ENCODE data around the gene CRY2. TPM values are rescaled to one million over a fixed set of nuclear protein-coding genes. Genes with fewer than 3 reads are reported as not detected.
"Not testable (repeated sequence)": the region's sequence is repeated elsewhere in the genome, so short reads cannot be mapped to it uniquely, and the experiment has no call there.

Gene CRY2
- total RNA-seq, 2 experiments from 2014 or later, result 25.6 to 26.3 TPM

DNA sequence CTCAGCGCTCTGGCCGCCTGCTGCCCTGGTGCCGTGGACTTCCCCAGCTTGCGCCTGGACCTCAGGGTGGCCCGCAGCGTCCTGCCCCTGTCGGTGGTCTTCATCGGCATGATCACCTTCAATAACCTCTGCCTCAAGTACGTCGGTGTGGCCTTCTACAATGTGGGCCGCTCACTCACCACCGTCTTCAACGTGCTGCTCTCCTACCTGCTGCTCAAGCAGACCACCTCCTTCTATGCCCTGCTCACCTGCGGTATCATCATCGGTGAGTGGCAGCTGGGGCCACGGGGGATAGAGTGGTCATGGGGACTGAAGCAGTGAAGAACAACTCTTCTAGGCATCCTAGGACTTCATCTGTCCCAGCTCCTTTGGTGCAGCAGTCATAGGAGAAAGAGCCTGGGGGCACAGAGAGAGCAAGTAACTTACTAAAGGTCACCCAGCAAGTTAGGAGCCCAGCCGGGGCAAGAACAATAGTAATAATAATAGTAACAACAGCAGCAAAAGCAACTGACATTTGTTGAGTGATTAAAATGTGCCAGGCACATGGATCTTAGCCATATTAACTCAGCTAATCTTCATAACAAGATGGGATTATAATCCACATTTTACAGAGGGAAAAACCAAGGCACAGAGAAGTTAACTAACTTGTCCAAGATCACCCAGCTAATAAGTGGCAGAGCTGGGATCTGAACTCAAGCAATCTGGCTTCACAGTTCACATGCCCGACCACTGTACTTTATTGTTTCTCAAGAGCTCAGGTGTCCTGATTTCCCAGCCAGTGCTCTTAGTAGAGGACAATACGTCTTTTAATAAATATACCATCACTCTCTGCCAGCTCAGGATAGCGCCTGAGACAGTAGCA lies 41.0 kb upstream of the CRY2 start:
- no peak for DNase-seq
- CTCF ChIA-PET, result interaction anchor here (0.6 to 1.6 kb wide), 2 partner anchors 11 to 492 kb away, joined by 3 to 9 read pairs; no protein-coding TSS in a partner anchor
- peaks cover 18% of the 10 kb centered on the region for H3K36me3 Mint-ChIP-seq (ENCODE audit: low read depth)
- no peaks in the 10 kb centered on the region for H3K9me3 Mint-ChIP-seq
- POLR2A ChIA-PET, result interaction anchor here (1.6 kb wide), 1 partner anchor 40 kb away, joined by 8 read pairs; the partner anchor contains the start of gene CRY2
- peak overlapping the region; percentile 88 for H3K4me3 Mint-ChIP-seq
- H3K27me3 Mint-ChIP-seq, result no peaks in the 10 kb centered on the region
- H3K27ac Mint-ChIP-seq, result peak overlapping the region; percentile 21
- peaks cover 57% of the 10 kb centered on the region for H3K4me1 Mint-ChIP-seq

DNA sequence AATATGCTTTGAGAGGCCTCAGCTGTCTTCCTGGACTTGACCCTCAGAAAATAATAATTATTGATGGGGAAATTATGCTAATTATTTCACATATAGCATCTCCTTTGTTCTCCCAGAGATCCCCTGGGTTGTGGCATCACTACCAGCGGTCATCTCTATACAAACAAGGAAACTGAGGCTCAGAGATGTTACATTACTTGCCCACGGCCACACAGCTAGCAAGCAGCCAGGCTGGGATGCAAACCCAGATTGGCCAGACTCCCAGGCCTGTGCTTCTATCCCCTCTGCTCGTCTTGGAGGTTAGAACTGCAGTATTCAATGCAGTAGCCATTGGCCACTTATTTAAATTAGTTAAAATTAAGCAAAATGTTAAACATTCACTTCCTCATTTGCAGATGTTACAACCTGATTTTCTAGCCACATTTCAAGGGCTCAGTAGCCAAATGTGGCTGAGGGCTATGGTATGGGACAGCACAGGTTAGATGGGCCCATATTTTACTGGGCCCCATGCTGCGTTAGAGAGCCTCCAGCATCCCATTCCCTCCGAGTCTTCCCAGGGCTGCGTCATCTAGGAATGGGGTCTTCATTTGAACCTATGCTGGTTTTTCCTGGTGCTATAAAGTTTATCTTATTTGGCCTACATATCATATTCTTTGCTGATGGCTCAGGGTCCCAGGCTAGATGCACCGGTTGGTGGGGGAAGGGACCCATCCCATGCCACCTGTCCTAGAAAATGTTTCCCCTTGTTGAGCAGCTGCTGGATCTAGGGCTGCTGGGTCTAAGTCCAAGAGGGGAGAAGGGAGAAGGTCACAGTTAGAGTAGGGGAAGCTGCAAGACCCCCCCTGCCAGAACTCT lies 40.1 kb upstream of the CRY2 start:
- Mint-ChIP-seq H3K9me3 (no peaks in the 10 kb centered on the region), H3K27ac (no peak overlapping the region), H3K4me1 (peaks cover 53% of the 10 kb centered on the region), H3K4me3 (peak overlapping the region; percentile 25), H3K27me3 (no peaks in the 10 kb centered on the region), H3K36me3 (ENCODE audit: low read depth) (peaks cover 26% of the 10 kb centered on the region)
- DNase-seq, result no peak
- ChIA-PET CTCF (interaction anchor here (0.6 to 1.6 kb wide), 2 partner anchors 10 to 493 kb away, joined by 3 to 9 read pairs; no protein-coding TSS in a partner anchor), POLR2A (no interaction called here)

DNA sequence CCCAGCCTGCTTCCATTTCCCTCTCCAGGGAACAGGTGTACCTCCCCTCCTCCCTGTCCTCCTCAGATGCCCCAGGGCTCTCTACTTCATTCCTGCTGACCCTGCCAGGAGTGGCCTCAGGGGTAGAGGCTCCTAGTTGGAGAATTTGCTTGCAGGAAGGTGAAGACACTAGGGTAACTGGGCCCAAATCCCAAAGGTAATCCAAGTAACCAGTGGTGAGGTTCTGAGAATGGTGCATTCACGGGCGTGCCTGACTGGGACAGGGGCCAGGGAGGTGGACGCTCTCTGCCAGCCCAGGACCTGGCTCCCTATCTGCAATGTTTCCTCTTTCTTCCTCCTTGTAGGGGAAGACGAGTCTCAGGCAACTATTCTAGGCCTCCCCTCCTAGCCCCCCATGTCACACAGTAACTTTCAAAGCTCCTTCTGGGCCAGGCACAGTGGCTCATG lies 39.5 kb upstream of the CRY2 start:
- Mint-ChIP-seq H3K9me3 (no peaks in the 10 kb centered on the region), H3K36me3 (ENCODE audit: low read depth) (peaks cover 27% of the 10 kb centered on the region), H3K4me1 (peaks cover 47% of the 10 kb centered on the region), H3K27ac (no peak overlapping the region), H3K27me3 (no peaks in the 10 kb centered on the region), H3K4me3 (peak overlapping the region; percentile 25)
- ChIA-PET CTCF (no interaction called here), POLR2A (no interaction called here)
- no peak for DNase-seq

DNA sequence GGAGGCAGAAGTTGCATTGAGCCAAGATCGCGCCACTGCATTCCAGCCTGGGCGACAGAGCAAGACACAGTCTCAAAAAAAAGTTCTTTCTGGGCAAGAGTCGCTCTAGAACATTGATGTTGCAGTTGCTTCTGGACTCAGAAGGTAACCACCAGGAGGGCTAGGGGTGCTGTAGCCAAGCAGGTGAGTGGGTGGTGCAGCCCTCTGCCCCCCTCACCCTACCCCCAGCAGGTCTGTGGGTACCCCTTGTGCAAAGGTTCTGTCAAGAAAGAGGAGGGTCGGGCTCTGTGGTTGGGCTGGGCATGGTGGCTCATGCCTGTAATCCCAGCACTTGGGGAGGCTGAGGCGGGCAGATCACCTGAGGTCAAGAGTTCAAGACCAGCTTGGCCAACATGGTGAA lies 38.8 kb upstream of the CRY2 start:
- H3K4me1 Mint-ChIP-seq, result peaks cover 48% of the 10 kb centered on the region
- DNase-seq, POLR2A ChIA-PET, H3K4me3 Mint-ChIP-seq, H3K27me3 Mint-ChIP-seq, H3K9me3 Mint-ChIP-seq, H3K27ac Mint-ChIP-seq: not testable (repeated sequence)
- CTCF ChIA-PET, result interaction anchor here (1.2 kb wide), 1 partner anchor 15 kb away, joined by 3 read pairs; no protein-coding TSS in a partner anchor
- H3K36me3 Mint-ChIP-seq (ENCODE audit: low read depth), result peaks cover 27% of the 10 kb centered on the region

DNA sequence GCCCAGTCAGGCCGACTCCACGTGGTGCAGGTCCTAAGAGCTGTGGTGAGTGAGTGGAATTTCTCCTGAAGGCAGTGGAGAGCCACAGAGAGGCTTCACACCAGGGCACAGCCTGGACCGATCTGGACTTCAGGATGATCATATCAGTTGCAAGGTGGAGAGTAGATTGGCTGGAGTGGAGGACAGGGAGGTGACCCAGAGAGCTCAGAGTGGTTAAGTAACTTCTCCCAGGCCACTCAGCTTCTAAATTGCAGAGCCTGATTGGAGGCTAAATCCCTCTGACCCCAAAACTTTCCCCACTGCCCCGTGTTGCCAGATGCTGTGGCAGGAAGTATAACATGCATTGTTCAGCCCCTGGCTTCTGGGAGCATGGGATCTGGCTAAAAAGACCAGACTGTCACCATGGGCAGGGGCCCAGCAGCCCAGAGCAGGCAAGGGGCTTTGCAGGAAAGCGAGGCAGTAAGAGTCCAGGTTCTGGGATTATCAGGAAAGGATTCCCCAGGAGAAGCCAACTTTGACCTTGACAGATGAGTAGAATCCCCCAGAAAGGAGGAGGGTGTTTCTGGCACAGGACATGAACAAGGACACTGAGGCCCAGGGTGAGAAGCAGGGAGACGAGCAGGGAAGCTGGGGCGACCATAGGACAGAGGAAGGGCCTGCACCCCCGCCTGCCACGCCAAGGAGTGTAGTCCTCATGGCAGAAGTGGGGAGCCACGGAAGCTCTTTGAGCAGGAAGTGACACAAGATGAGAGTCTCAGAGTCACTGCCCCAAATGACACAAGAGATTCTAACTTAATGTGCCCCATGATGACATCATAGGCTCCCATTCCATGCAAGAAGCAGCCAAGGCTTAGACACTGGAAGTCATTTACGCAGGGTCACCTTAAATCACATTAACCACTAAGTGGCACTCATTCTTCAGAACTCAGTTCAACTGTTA lies 37.5 kb upstream of the CRY2 start:
- Mint-ChIP-seq H3K9me3 (no peaks in the 10 kb centered on the region), H3K27ac (peak overlapping the region; percentile 68), H3K36me3 (ENCODE audit: low read depth) (peaks cover 27% of the 10 kb centered on the region), H3K4me3 (no peak overlapping the region), H3K27me3 (no peaks in the 10 kb centered on the region), H3K4me1 (peaks cover 45% of the 10 kb centered on the region)
- CTCF ChIA-PET, result interaction anchor here (1.1 to 1.2 kb wide), 2 partner anchors 8 to 14 kb away, joined by 3 read pairs; no protein-coding TSS in a partner anchor
- no peak for DNase-seq
- POLR2A ChIA-PET, result no interaction called here

DNA sequence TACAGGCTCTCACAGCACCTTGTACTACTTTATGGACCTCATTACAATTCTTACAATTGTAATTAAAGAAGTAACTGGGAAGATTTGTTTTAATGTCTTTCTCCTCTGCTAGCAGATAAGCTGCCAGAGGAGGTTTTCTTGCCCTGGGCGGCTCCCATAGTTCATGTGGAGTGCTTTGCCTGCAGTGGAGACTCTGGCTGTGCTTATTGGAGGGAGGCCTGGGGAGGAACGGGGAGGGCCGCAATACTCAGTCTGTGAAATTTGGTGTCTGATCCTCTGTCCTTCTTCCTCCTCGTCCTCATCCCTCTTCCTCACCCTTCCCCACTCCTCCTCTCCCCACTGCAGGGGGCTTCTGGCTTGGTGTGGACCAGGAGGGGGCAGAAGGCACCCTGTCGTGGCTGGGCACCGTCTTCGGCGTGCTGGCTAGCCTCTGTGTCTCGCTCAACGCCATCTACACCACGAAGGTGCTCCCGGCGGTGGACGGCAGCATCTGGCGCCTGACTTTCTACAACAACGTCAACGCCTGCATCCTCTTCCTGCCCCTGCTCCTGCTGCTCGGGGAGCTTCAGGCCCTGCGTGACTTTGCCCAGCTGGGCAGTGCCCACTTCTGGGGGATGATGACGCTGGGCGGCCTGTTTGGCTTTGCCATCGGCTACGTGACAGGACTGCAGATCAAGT lies 36.7 kb upstream of the CRY2 start:
- DNase-seq, result no peak
- Mint-ChIP-seq H3K9me3 (no peaks in the 10 kb centered on the region), H3K4me1 (peaks cover 45% of the 10 kb centered on the region), H3K4me3 (no peak overlapping the region), H3K27me3 (no peaks in the 10 kb centered on the region), H3K27ac (no peak overlapping the region), H3K36me3 (ENCODE audit: low read depth) (peaks cover 27% of the 10 kb centered on the region)
- ChIA-PET CTCF (interaction anchor here (0.6 kb wide), 1 partner anchor 458 kb away, joined by 3 read pairs; no protein-coding TSS in a partner anchor), POLR2A (no interaction called here)

DNA sequence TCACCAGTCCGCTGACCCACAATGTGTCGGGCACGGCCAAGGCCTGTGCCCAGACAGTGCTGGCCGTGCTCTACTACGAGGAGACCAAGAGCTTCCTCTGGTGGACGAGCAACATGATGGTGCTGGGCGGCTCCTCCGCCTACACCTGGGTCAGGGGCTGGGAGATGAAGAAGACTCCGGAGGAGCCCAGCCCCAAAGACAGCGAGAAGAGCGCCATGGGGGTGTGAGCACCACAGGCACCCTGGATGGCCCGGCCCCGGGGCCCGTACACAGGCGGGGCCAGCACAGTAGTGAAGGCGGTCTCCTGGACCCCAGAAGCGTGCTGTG lies 36.2 kb upstream of the CRY2 start:
- Mint-ChIP-seq H3K27ac (no peak overlapping the region), H3K27me3 (no peaks in the 10 kb centered on the region), H3K9me3 (no peaks in the 10 kb centered on the region), H3K4me1 (peaks cover 43% of the 10 kb centered on the region), H3K4me3 (no peak overlapping the region), H3K36me3 (ENCODE audit: low read depth) (peaks cover 24% of the 10 kb centered on the region)
- CTCF ChIA-PET, result no interaction called here
- POLR2A ChIA-PET, result no interaction called here
- no peak for DNase-seq

DNA sequence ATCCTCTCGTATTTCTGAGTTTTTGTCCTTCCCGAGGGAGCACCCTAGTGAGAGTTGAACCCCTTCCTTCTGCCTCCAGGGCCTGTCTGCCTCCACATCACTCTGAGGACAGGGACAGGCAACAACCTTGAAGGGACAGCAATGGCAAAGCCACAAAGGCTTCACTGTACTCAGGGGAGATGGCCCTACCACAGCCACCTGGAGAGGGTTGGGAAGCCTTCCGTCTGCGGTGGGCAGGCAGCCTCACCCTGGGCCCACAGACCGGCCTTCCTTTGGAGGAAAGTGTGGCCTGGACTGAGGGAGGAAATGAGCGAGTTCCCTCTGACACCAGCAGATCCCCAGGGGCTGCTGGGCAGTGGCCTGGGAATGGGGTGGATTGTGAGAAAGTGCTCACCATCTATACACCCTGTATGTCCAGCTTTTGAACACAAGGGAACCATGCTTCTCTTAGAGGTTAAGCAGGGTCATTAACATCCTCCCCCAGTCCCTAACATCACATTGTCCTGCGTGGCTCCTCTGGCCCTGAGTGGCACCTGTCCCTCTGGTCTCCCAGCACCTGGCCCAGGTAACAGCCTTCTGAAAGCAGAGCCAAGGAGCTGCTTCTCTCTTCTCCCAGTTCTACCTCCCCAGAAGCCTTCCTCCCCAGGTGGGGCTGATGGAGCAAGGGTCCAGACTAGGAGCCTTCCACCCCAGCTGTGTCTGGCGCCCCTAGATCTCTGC lies 35.5 kb upstream of the CRY2 start:
- no peak for DNase-seq
- Mint-ChIP-seq H3K4me3 (no peak overlapping the region), H3K27me3 (no peaks in the 10 kb centered on the region), H3K27ac (no peak overlapping the region), H3K9me3 (no peaks in the 10 kb centered on the region), H3K36me3 (ENCODE audit: low read depth) (peaks cover 19% of the 10 kb centered on the region), H3K4me1 (peaks cover 36% of the 10 kb centered on the region)
- ChIA-PET POLR2A (no interaction called here), CTCF (no interaction called here)

DNA sequence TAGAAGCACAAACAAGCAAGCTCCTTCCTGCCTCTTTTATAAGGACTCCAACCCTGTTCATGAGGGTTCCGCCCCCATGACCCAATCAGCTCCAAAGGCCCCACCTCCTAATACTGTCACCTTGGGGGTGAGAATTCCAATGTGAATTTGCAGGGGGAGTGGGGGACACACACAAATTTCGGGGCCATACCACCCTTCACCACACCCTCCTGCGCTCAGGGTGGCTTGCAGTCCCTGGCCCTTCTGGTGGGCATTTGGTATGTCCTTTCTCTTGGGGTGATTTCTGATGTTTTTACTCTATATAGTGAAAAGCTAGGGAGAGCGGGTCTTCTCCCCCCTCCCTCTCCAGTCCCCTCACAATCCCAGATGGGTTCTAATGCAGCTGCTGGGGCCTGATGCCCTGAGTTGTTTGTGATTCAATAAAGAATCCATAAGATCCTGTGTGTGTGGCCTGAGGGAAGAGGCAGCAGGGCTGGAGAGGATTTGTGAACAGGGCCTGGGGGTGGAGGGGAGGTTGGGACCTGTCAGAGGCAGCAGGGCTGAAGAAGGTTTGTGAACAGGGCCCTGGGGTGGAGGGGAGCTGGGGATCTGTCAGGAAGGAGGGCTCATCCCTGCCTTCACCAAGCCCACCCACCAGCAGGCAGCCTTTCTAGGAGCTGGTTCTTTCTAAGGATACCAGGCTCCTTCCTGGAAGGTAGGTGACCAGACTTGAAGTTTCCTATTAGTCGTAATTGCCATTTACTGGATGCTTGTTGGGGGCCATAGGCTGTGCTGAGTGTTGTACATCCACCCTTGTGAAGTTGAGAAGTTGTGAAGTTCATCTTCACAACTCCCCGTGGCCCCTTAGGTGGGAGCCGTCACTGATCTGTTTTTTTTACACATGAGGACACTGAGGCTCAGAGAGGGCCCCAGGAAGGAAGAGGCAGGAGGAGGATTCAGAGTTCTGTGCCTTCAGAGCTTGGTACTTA lies 34.4 kb upstream of the CRY2 start:
- H3K27me3 Mint-ChIP-seq, result no peaks in the 10 kb centered on the region
- CTCF ChIA-PET, result no interaction called here
- H3K36me3 Mint-ChIP-seq (ENCODE audit: low read depth), result peaks cover 16% of the 10 kb centered on the region
- peaks cover 26% of the 10 kb centered on the region for H3K4me1 Mint-ChIP-seq
- peak overlapping the region; percentile 54 for H3K27ac Mint-ChIP-seq
- no peak for DNase-seq
- no peaks in the 10 kb centered on the region for H3K9me3 Mint-ChIP-seq
- no peak overlapping the region for H3K4me3 Mint-ChIP-seq
- POLR2A ChIA-PET, result no interaction called here

DNA sequence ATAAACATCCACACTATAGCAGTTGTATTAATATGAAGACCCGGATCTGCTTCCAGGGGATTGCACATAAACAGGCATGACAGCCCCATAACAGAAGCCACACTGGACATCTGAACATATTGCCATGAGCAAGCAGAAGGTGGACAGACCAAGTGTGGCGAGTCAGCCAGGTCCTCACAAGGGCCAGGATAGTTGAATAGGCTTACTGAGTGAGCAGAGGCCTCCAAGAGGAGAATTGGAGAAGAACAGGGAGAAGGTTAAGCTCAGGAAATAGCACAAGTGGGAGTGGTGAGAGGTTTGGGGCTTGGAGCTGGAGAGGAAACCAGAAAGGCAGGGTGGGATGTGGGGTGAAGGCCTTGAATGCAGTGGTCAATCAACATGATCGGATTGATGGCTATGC lies 31.5 kb upstream of the CRY2 start:
- Mint-ChIP-seq H3K4me3 (no peak overlapping the region), H3K9me3 (no peaks in the 10 kb centered on the region), H3K27ac (no peak overlapping the region), H3K36me3 (ENCODE audit: low read depth) (peaks cover 12% of the 10 kb centered on the region), H3K4me1 (peaks cover 3% of the 10 kb centered on the region), H3K27me3 (no peaks in the 10 kb centered on the region)
- DNase-seq, result no peak
- ChIA-PET CTCF (interaction anchor here (1.6 to 3.8 kb wide), 2 partner anchors 10 to 19 kb away, joined by 5 to 9 read pairs; no protein-coding TSS in a partner anchor), POLR2A (no interaction called here)

DNA sequence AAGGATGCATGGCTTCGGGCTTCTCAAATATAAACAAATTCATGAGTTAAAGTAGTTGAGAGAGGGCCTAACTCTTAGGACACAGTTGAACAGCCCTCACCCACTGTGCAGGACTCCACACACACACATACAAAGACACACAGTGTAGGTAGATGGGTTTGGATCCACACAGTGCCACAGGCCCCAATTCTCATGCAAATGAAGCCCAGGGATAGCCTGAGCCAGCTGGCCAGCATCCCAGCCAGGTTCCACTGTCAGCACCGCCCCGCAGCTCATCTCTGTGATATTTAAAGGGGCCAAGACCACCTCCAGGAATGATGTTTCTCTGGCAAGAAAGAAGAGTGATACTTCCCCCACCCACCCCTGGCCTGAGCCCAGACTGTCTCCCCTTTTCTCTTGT lies 30.7 kb upstream of the CRY2 start:
- no peaks in the 10 kb centered on the region for H3K27me3 Mint-ChIP-seq
- H3K27ac Mint-ChIP-seq, result no peak overlapping the region
- POLR2A ChIA-PET, result no interaction called here
- no peaks in the 10 kb centered on the region for H3K9me3 Mint-ChIP-seq
- H3K4me3 Mint-ChIP-seq, result no peak overlapping the region
- CTCF ChIA-PET, result interaction anchor here (1.4 to 3.8 kb wide), 4 partner anchors 10 to 26 kb away, joined by 3 to 9 read pairs (median 4); no protein-coding TSS in a partner anchor
- peaks cover 5% of the 10 kb centered on the region for H3K36me3 Mint-ChIP-seq (ENCODE audit: low read depth)
- no peak for DNase-seq
- H3K4me1 Mint-ChIP-seq, result peaks cover 3% of the 10 kb centered on the region

Measured in activated CD4-positive, alpha-beta T cell treated with anti-CD3 and anti-CD28 coated beads, Interleukin-2, amount 10 ng/mL, durations not matched to agents 7 days and 5 days (primary cell).